Activated naive CD4-positive, alpha-beta T cell treated with anti-CD3 and anti-CD28 coated beads, Interleukin-2, amount 50 U/mL, for 24 hours (primary cell): ENCODE results near the gene NDST1.
"Not testable (repeated sequence)": the region's sequence is repeated elsewhere in the genome, so short reads cannot be mapped to it uniquely, and the experiment has no call there.

Experiments used
- H3K27ac Mint-ChIP-seq: one replicate; pipeline ENCODE4 v1.8.0; 2021; ENCODE audit warnings: mild to moderate bottlenecking, mixed read lengths
- H3K27me3 Mint-ChIP-seq: one replicate; pipeline ENCODE4 v1.8.0; 2021; ENCODE audit warnings: mixed read lengths
- H3K36me3 Mint-ChIP-seq: one replicate; pipeline ENCODE4 v1.8.0; 2021; ENCODE audit warnings: mixed read lengths
- H3K4me1 Mint-ChIP-seq: one replicate; pipeline ENCODE4 v1.8.0; 2021; ENCODE audit warnings: mixed read lengths
- H3K4me3 Mint-ChIP-seq: one replicate; pipeline ENCODE4 v1.8.0; 2021; ENCODE audit warnings: mild to moderate bottlenecking, mixed read lengths
- H3K9me3 Mint-ChIP-seq: one replicate; pipeline ENCODE4 v1.8.0; 2021; ENCODE audit warnings: mixed read lengths

Gene NDST1

GRCh38 chr5:150507474-150508276, at the start of gene NDST1:
Gene NDST1, plus strand, starts transcription at chr5:150508131. Its CDS starts 13,124 bp downstream, at chr5:150521255.
- Mint-ChIP-seq H3K36me3 (no peaks in the 10 kb centered on the region), H3K27ac (no peak within 1 kb of the TSS), H3K4me3 (no peak within 1 kb of the TSS), H3K4me1 (no peaks in the 10 kb centered on the region), H3K9me3 (no peaks in the 10 kb centered on the region), H3K27me3 (no peaks in the 10 kb centered on the region)

- Mint-ChIP-seq H3K9me3 (no peaks in the 10 kb centered on the region), H3K36me3 (no peaks in the 10 kb centered on the region), H3K27me3 (no peaks in the 10 kb centered on the region), H3K4me1 (peaks cover 41% of the 10 kb centered on the region), H3K27ac (peak overlapping the region; percentile 80), H3K4me3 (no peak overlapping the region)
These were observed 49.0 kb upstream of the NDST1 start for GRCh38 chr5:150458802-150459557.

GRCh38 chr5:150460781-150461180, 47.1 kb upstream of the NDST1 start:
- Mint-ChIP-seq H3K36me3 (no peaks in the 10 kb centered on the region), H3K9me3 (no peaks in the 10 kb centered on the region), H3K27ac (peak overlapping the region; percentile 77), H3K27me3 (no peaks in the 10 kb centered on the region), H3K4me3 (no peak overlapping the region), H3K4me1 (peaks cover 41% of the 10 kb centered on the region)

- no peaks in the 10 kb centered on the region for H3K9me3 Mint-ChIP-seq
- no peaks in the 10 kb centered on the region for H3K27me3 Mint-ChIP-seq
These were observed 46.7 kb upstream of the NDST1 start for GRCh38 chr5:150461231-150461630.

GRCh38 chr5:150464554-150465012, 43.3 kb upstream of the NDST1 start:
- no peaks in the 10 kb centered on the region for H3K36me3 Mint-ChIP-seq
- H3K27ac Mint-ChIP-seq: no peak overlapping the region
- no peak overlapping the region for H3K4me3 Mint-ChIP-seq
- peaks cover 14% of the 10 kb centered on the region for H3K4me1 Mint-ChIP-seq
- no peaks in the 10 kb centered on the region for H3K9me3 Mint-ChIP-seq
- no peaks in the 10 kb centered on the region for H3K27me3 Mint-ChIP-seq

More at GRCh38 chr5:150461231-150461630, 46.7 kb upstream of the NDST1 start:
- peaks cover 41% of the 10 kb centered on the region for H3K4me1 Mint-ChIP-seq
- H3K27ac Mint-ChIP-seq: no peak overlapping the region
- no peaks in the 10 kb centered on the region for H3K36me3 Mint-ChIP-seq
- no peak overlapping the region for H3K4me3 Mint-ChIP-seq

GRCh38 chr5:150465927-150466326, 42.0 kb upstream of the NDST1 start:
- no peak overlapping the region for H3K4me3 Mint-ChIP-seq
- no peaks in the 10 kb centered on the region for H3K27me3 Mint-ChIP-seq
- no peak overlapping the region for H3K27ac Mint-ChIP-seq
- no peaks in the 10 kb centered on the region for H3K36me3 Mint-ChIP-seq
- no peaks in the 10 kb centered on the region for H3K9me3 Mint-ChIP-seq
- H3K4me1 Mint-ChIP-seq: peaks cover 8% of the 10 kb centered on the region

- H3K27ac Mint-ChIP-seq: no peak overlapping the region
- H3K27me3 Mint-ChIP-seq: no peaks in the 10 kb centered on the region
- no peaks in the 10 kb centered on the region for H3K9me3 Mint-ChIP-seq
- no peaks in the 10 kb centered on the region for H3K36me3 Mint-ChIP-seq
- H3K4me1 Mint-ChIP-seq: no peaks in the 10 kb centered on the region
- H3K4me3 Mint-ChIP-seq: no peak overlapping the region
These were observed 39.7 kb upstream of the NDST1 start for GRCh38 chr5:150468206-150468605.

- H3K27ac Mint-ChIP-seq: no peak overlapping the region
- H3K27me3 Mint-ChIP-seq: no peaks in the 10 kb centered on the region
- H3K9me3 Mint-ChIP-seq: no peaks in the 10 kb centered on the region
- no peaks in the 10 kb centered on the region for H3K4me1 Mint-ChIP-seq
- no peak overlapping the region for H3K4me3 Mint-ChIP-seq
- H3K36me3 Mint-ChIP-seq: no peaks in the 10 kb centered on the region
These were observed 38.0 kb upstream of the NDST1 start for GRCh38 chr5:150469718-150470469.

GRCh38 chr5:150473673-150474358, 34.1 kb upstream of the NDST1 start:
- Mint-ChIP-seq H3K9me3 (no peaks in the 10 kb centered on the region), H3K4me1 (no peaks in the 10 kb centered on the region), H3K36me3 (no peaks in the 10 kb centered on the region), H3K27me3 (peaks cover 3% of the 10 kb centered on the region), H3K27ac (no peak overlapping the region), H3K4me3 (no peak overlapping the region)

GRCh38 chr5:150476568-150476967, 31.4 kb upstream of the NDST1 start:
- not testable (repeated sequence) for H3K4me1 Mint-ChIP-seq, H3K4me3 Mint-ChIP-seq

GRCh38 chr5:150479416-150479815, 28.5 kb upstream of the NDST1 start:
- H3K4me3 Mint-ChIP-seq: no peak overlapping the region
- no peaks in the 10 kb centered on the region for H3K9me3 Mint-ChIP-seq
- no peaks in the 10 kb centered on the region for H3K4me1 Mint-ChIP-seq
- H3K27me3 Mint-ChIP-seq: peaks cover 3% of the 10 kb centered on the region
- no peaks in the 10 kb centered on the region for H3K36me3 Mint-ChIP-seq
- H3K27ac Mint-ChIP-seq: no peak overlapping the region

More at GRCh38 chr5:150476568-150476967, 31.4 kb upstream of the NDST1 start:
- H3K9me3 Mint-ChIP-seq, H3K36me3 Mint-ChIP-seq, H3K27ac Mint-ChIP-seq, H3K27me3 Mint-ChIP-seq: not testable (repeated sequence)

GRCh38 chr5:150481708-150481965, 26.3 kb upstream of the NDST1 start:
- peaks cover 4% of the 10 kb centered on the region for H3K4me1 Mint-ChIP-seq
- no peak overlapping the region for H3K27ac Mint-ChIP-seq
- H3K36me3 Mint-ChIP-seq: no peaks in the 10 kb centered on the region
- H3K4me3 Mint-ChIP-seq: no peak overlapping the region
- no peaks in the 10 kb centered on the region for H3K9me3 Mint-ChIP-seq
- peaks cover 2% of the 10 kb centered on the region for H3K27me3 Mint-ChIP-seq

GRCh38 chr5:150481972-150482406, 25.9 kb upstream of the NDST1 start:
- Mint-ChIP-seq H3K36me3 (no peaks in the 10 kb centered on the region), H3K27ac (no peak overlapping the region), H3K9me3 (no peaks in the 10 kb centered on the region), H3K27me3 (no peaks in the 10 kb centered on the region), H3K4me1 (peaks cover 4% of the 10 kb centered on the region), H3K4me3 (no peak overlapping the region)

GRCh38 chr5:150484964-150485692, 22.8 kb upstream of the NDST1 start:
- H3K27me3 Mint-ChIP-seq: peaks cover 2% of the 10 kb centered on the region

More at GRCh38 chr5:150484964-150485692, 22.8 kb upstream of the NDST1 start:
- Mint-ChIP-seq H3K4me3 (peak overlapping the region; percentile 79), H3K27ac (peak overlapping the region; percentile 82), H3K9me3 (no peaks in the 10 kb centered on the region), H3K36me3 (no peaks in the 10 kb centered on the region), H3K4me1 (peaks cover 12% of the 10 kb centered on the region)
